Raji (cell line): ENCODE results near the gene SMIM15.

ENCODE experiments used
- POLR2A ChIP-seq: IDR thresholded peaks from 2 replicates; pipeline ENCODE4 v1.6.1; 2011; ENCODE audit warnings: low read depth, low read length, control low read depth; ENCODE audit not compliant: insufficient read depth

The SMIM15 gene

DNA sequence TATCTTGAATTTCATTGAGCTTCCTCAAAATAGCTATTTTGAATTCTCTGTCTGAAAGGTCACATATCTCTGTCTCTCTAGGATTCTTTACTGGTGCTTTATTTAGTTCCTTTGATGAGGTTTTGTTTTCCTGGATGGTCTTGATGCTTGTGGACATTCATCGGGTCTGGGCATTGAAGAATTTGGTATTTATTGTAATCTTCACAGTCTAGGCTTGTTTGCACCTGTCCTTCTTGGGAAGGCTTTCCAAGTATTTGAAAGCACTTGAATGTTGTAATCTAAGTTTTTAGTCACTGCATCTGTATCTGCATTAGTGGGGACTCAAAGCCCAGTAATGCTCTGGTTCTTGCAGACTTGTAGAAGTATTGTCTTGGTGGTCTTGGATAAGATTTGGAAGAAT, 47.8 kb downstream of the SMIM15 start:
- TF ChIP-seq POLR2A: no peak
